ENCODE results near the gene KCNB1. TPM values are rescaled to one million over a fixed set of nuclear protein-coding genes. Genes with fewer than 3 reads are reported as not detected.

KCNB1 gene
- total RNA-seq, 1 donor from 2014 or later = 0.52 TPM

GRCh38 chr20:49408509-49409104, 73.9 kb downstream of the KCNB1 start:
- no peak for ATAC-seq

DNA sequence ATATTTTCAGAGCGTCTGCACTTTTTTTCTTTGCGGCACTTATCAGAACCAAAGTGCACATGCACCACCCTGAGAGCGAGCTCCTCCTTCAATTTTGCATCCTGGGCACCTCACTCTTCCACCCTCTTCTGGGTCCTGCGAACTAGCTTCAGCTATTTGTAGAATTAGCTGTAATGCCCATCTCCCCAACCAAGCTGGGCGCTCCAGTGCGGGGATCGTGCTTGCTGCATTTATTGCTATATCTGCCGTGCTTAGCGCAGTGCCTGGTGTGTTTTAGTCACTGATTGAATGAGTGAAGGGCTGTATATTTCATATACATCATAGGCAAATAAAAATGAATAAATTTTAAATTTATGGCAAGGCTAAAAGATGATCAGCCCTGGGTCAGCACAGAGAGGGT, 75.8 kb downstream of the KCNB1 start:
- ATAC-seq = no peak

DNA sequence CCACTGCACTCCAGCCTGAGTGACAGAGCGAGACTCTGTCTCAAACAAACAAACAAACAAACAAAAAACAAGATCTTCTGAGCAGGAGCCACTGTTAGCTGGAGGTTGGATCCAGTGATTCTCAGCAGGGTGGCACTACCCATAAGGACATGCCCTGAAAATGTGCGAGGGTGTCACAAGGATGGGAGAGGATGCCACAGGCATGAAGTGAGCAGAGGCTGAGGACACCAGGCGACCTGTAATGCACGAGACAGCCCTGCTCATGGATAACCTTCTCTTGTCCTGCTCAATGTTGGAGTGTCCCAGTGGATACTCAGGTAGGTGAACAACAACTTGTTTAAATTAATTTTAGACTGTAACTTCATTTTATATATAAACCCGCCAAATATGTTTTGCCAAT, 76.8 kb downstream of the KCNB1 start:
- ATAC-seq = no peak

DNA sequence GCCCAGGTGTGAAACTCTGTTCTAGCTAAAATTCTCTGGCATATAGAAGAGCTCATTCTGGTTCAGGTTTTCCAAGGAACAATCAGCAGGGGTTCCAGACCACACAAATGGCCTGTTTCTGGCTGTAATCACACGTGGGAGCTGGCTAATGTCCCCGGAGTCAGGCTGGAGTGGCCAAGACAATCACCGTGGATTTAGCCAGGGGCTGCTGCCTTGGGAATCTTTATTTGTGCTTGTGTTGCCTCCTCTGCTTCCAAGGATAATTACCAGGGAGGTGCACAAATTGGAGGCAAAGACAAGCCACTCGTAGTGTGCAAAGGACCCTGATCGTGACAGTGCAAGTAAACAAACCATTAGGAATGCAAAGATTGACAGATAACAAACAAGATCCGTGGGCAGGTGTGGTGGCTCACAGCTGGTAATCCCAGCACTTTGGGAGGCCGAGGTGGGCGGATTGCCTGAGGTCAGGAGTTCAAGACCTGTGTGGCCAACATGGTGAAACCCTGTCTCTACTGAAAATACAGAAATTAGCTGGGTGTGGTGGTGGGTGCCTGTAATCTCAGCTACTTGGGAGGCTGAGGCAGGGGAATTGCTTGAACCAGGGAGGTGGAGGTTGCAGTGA, 77.3 kb downstream of the KCNB1 start:
- no peak for ATAC-seq

DNA sequence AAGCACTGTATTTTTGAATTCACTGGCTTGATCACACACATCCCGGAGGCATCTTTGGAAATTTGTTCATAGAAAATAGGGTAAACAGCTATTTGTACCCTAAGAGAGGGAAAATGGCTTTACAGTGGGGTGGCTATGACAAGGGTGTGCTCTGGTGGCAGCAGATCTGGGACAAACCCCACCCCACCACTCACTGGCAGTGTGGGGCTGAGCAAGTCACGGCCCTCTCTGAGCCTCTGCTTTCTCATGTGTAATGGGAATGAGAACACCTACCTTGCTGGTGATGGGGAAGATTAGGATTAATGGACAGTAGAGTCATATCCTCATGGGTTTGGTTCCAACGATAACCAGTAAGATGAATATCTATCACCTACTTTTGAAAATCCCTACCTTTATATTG, 78.0 kb downstream of the KCNB1 start:
- no peak for ATAC-seq

GRCh38 chr20:49403911-49404310, 78.6 kb downstream of the KCNB1 start:
- ATAC-seq = no peak

DNA sequence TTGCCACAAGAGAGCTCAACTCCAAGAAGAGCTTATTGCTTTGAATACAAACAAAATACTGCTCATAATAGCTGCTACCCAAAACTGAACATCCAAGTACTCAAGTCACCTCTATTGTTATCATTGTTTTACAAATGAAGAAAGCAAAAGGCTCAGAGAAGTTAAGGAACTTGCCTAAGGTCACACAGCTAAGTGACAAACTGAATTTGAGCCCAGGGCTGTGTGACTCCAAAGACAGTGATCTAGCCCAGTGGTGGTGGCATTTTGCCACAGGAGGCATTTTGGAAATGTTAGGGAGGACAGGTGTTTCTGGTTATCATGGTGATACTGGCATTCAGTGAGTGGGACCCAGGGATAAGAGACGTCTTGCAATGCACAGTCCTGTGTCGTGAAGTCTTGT, 79.5 kb downstream of the KCNB1 start:
- no peak for ATAC-seq

GRCh38 chr20:49400904-49401303, 81.6 kb downstream of the KCNB1 start:
- ATAC-seq = no peak

- no peak for ATAC-seq
Observed at GRCh38 chr20:49400410-49400809, 82.1 kb downstream of the KCNB1 start.

DNA sequence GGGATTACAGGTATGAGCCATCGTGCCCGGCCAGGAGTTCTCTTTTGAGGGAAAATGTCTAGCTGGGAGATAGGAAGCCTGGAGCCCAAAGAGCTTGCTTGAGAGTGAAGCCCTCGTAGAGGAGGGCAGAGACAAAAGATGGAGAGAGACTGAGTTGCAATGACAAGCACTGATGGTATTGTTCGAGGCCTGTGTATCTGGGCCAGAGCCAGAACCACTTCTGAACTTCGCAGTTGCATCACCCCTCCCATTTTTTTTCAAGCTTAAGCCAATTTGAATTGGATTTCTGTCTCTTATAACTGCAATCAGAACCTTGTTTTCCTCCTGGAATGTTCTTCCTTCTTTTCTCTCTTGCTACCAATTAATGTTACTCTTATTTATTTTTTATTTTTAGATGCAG, 83.1 kb downstream of the KCNB1 start:
- no peak for ATAC-seq

GRCh38 chr20:49398401-49399144, 83.9 kb downstream of the KCNB1 start:
- ATAC-seq = no peak

DNA sequence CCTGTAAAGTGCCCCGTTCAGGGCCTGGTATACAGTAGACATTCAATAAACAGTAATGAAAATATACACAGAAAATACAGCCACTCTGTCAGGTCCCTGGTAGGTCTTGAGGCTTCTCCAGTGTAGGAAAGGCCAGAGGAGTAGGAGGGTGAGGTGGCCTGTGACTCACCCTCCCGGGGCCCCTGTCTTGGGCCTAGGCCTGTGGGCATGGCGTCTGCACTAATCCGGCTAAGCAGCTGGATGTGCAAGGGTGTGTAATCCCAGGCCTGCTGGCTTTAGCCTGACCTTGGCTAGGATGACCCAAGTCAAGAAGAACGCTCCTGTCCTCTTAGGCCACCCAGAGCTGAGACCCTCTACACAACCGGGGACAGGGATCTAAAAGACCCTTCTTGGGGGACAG, 84.9 kb downstream of the KCNB1 start:
- ATAC-seq = peak; percentile 81

- no peak for ATAC-seq
Observed at GRCh38 chr20:49396230-49396629, 86.2 kb downstream of the KCNB1 start.

DNA sequence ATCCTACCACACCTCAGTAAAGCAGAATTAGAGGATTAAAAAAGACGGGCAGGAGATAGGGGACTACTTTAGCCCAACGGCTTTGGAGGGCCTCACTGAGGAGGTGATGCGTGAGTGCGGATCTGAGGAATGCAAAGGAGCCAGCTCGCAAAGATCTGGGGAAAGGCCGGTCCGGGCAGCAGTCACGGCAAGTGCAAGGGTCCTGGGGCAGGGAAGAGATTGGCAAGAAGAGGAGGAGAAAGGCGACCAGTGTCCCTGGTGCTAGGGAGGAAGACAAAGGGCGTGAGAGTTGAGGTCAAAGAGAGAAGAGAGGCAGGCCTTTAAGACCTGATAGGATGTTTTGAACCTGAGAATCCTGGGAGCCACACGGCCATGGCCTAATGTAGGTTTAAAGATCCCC, 86.8 kb downstream of the KCNB1 start:
- ATAC-seq = no peak

GRCh38 chr20:49395183-49395582, 87.3 kb downstream of the KCNB1 start:
- ATAC-seq = no peak

DNA sequence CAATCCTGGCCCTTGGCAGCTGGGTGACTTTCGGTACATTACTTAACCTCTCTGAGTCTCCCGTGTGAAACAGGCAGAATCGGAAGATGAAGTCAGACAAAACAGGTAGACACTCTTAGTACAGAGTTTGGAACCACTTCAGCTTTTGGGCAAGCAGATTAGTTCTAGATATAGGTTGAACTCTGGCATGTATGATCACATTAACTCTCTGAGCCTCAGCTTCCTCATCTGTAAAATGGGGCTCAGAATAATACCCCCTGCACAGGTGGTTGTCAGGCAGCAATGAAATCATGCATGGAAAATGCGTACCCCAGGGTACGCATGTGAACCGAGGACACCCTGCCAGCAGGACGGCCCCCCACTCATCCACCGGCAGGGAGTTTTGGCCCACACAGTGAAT, 87.7 kb downstream of the KCNB1 start:
- ATAC-seq = no peak

GRCh38 chr20:49394264-49394663, 88.2 kb downstream of the KCNB1 start:
- no peak for ATAC-seq

- ATAC-seq = no peak
Observed at GRCh38 chr20:49393803-49394202, 88.7 kb downstream of the KCNB1 start.

- no peak for ATAC-seq
Observed at GRCh38 chr20:49392745-49393144, 89.7 kb downstream of the KCNB1 start.

DNA sequence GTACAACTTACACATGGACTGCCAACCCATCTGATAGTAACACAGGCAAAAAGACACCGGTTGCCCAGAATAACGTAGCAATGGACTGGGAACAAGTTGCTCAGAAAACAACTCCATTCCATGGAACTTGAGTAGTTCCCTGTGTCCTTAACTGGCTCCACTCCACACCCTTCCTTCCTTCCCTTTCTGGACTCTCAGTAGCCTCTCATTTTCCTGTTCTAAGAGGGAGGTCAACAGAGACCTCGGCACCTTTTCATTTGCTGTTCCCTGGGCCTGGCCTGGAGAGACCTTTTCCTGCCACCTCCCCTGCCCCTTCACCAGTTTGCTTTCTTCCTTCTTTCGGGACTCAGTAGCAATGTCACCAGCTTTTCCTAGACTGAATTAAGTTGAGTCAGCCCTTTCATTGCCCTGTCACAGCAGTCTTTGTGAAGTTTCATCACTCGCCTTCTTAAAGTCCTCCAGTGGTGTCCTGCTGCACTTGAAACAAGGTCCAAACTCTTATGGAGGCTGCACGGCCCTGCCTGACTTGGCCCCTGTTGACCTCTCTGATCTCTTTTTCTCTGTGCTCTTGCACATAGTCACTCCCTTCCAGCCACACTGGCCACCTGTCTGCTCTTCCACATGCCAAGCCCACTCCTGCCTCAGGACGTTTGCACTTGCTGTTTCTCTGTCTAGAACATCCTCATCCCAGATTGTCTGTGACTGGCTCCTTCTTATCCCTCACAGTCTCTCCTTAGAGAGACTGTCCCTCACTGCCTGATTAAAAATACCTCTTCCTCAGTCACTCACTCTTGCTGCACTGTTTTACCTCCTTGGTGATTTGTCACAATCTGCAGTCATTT, 90.8 kb downstream of the KCNB1 start:
- no peak for ATAC-seq

DNA sequence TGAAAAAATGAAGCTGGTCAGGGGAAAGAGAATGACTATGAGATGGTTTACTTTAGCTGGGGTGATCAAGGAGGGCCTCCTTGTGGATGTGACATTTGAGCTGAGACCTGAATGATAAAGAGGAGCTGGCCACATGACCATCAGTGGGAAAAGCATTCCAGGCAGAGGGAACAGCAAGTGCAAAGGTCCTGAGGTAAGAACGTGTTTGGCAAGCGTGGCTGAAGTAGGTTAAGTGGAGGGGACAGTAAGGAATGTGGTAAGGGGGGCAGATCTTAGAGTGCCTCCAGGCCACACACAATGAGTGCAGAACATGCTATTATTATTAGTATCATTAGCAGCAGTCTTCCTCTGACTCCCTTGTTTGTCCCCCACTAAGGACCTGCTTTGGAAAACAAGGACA, 92.6 kb downstream of the KCNB1 start:
- ATAC-seq = no peak

GRCh38 chr20:49388744-49389143, 93.7 kb downstream of the KCNB1 start:
- ATAC-seq = no peak

DNA sequence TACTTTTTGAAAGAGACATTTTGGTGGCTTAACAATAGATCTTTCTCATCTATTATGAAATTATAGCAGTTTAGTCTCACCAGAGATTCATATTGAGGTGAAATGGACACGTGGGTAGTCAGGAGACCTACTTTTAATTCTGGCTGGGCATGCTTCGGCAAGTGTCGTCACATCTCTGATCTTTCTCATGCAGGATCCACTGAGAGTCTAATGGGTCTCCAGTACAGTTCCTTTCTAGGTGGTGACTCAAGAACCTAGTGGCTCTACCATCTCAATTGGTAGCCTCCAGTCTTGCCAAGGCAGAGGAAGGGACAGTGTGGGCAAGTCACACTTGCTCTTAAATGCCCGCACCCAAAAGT, 94.9 kb downstream of the KCNB1 start:
- ATAC-seq = no peak

Measured in esophagus mucosa (tissue), 1 donor.